Endothelial cell of umbilical vein (primary cell): ENCODE data around the gene DARS1. TPM values are rescaled to one million over a fixed set of nuclear protein-coding genes. Genes with fewer than 3 reads are reported as not detected.

Experiments used
- BruUV-seq: library from RNA; stranded (reverse); fragments of 400-500 nt; replicated peaks from 2 replicates; lab custom pipeline; 2021; lab: Mats Ljungman, UMichigan
- CTCF ChIA-PET: fragments of 300-600, 350-600 bp; sonication (Branson Sonifier 250); formaldehyde crosslinking; loops from one replicate; lab custom pipeline; 2021; ENCODE audit warnings: antibody characterized with exemption, inconsistent platforms; lab: Charles Lee
- POLR2A ChIA-PET: fragments of 300-600, 350-600 bp; sonication (Branson Sonifier 250); formaldehyde crosslinking; loops from one replicate; lab custom pipeline; 2021; ENCODE audit warnings: antibody characterized with exemption, inconsistent platforms; lab: Charles Lee
- DNase-seq: peaks from one replicate; pipeline ENCODE4 v3.0.0-alpha.2; 2011; ENCODE audit warnings: low read depth, low spot score
- FAIRE-seq: peaks from 2 replicates; lab custom pipeline; 2011; peaks lifted over from hg19 to GRCh38; lab: Jason Lieb, UNC
- H2AFZ ChIP-seq: 2 replicates; pipeline ENCODE4 v1.6.0; 2012; ENCODE audit warnings: low read depth, low read length, control low read depth, inconsistent platforms
- H3K27ac ChIP-seq: 2 replicates; pipeline ENCODE4 v1.5.1; 2011; ENCODE audit warnings: low read depth, mild to moderate bottlenecking, control low read depth, low read length, moderate library complexity; ENCODE audit not compliant: insufficient read depth
- H3K27me3 ChIP-seq, 2 experiments: 2 replicates each; pipeline versions ENCODE4 v1.6.0 to v1.6.1; 2011; ENCODE audit warnings: low read length in 2 of 2, mixed read lengths in 1 of 2; ENCODE audit not compliant: control insufficient read depth in 2 of 2, insufficient read depth in 2 of 2
- H3K36me3 ChIP-seq, 2 experiments: 2 replicates in 1 of 2; 3 replicates in 1 of 2; pipeline ENCODE4 v1.5.1; 2011; ENCODE audit warnings: low read length in 2 of 2, mild to moderate bottlenecking in 1 of 2, moderate library complexity in 1 of 2; ENCODE audit not compliant: control insufficient read depth in 2 of 2, insufficient read depth in 2 of 2; ENCODE audit errors: extremely low read depth in 1 of 2
- H3K4me1 ChIP-seq: 3 replicates; pipeline ENCODE4 v1.5.1; 2011; ENCODE audit warnings: mild to moderate bottlenecking, low read length; ENCODE audit not compliant: control insufficient read depth, insufficient read depth; ENCODE audit errors: extremely low read depth
- H3K4me2 ChIP-seq: 2 replicates; pipeline ENCODE4 v1.6.1; 2011; ENCODE audit warnings: low read length, control low read depth, mixed read lengths; ENCODE audit not compliant: insufficient read depth
- H3K4me3 ChIP-seq, 3 experiments: fragments of 200-600 bp in 1 of 3; sonication (generic), shearing (Covaris generic) in 1 of 3; replicated peaks in 1 of 3; 2 replicates each; pipeline ENCODE4 v1.5.1; 2011 to 2016; ENCODE audit warnings: control low read depth in 3 of 3, low read length in 3 of 3, mild to moderate bottlenecking in 2 of 3, inconsistent platforms in 1 of 3, low read depth in 1 of 3, moderate library complexity in 1 of 3; ENCODE audit not compliant: insufficient read depth in 1 of 3
- H3K79me2 ChIP-seq: 2 replicates; pipeline ENCODE4 v1.6.0; 2012; ENCODE audit warnings: low read length, inconsistent platforms; ENCODE audit not compliant: control insufficient read depth, insufficient read depth
- H3K9ac ChIP-seq: replicated peaks from 2 replicates; pipeline ENCODE3; 2011; ENCODE audit warnings: low read length, control low read depth; ENCODE audit not compliant: insufficient read depth; ENCODE audit errors: extremely low read depth
- H3K9me1 ChIP-seq: replicated peaks from 3 replicates; pipeline ENCODE4 v1.6.0; 2011; ENCODE audit warnings: mild to moderate bottlenecking, low read length; ENCODE audit not compliant: control insufficient read depth, insufficient read depth; ENCODE audit errors: extremely low read depth
- H3K9me3 ChIP-seq: replicated peaks from 2 replicates; pipeline ENCODE4 v1.5.1; 2012; ENCODE audit warnings: low read length, inconsistent platforms; ENCODE audit not compliant: control insufficient read depth, insufficient read depth
- H4K20me1 ChIP-seq: replicated peaks from 2 replicates; pipeline ENCODE3; 2011; ENCODE audit warnings: mild to moderate bottlenecking, low read length; ENCODE audit not compliant: control insufficient read depth, insufficient read depth; ENCODE audit errors: extremely low read depth
- EZH2 ChIP-seq: IDR thresholded peaks from 2 replicates; pipeline ENCODE4 v1.6.1; 2012; ENCODE audit warnings: borderline replicate concordance, low read depth, mild to moderate bottlenecking, moderate library complexity, low read length, inconsistent platforms; ENCODE audit not compliant: severe bottlenecking
- FOS ChIP-seq: IDR thresholded peaks from 2 replicates; pipeline ENCODE4 v1.6.1; 2011; ENCODE audit warnings: mild to moderate bottlenecking, low read length, moderate library complexity, borderline replicate concordance; ENCODE audit not compliant: insufficient read depth
- GATA2 ChIP-seq: IDR thresholded peaks from 2 replicates; pipeline ENCODE4 v1.7.0; 2011; ENCODE audit warnings: low read depth, mild to moderate bottlenecking, moderate library complexity, mixed read lengths, low read length; ENCODE audit not compliant: insufficient read length, insufficient read depth
- JUN ChIP-seq: IDR thresholded peaks from 2 replicates; pipeline ENCODE4 v1.6.1; 2011; ENCODE audit warnings: borderline replicate concordance, low read depth; ENCODE audit not compliant: insufficient read length, insufficient read depth
- MYC ChIP-seq: IDR thresholded peaks from one replicate; pipeline ENCODE4 v1.6.1; 2011; ENCODE audit warnings: mild to moderate bottlenecking, low read depth, low read length
- POLR2A ChIP-seq: IDR thresholded peaks from 2 replicates; pipeline ENCODE4 v1.6.1; 2012; ENCODE audit warnings: low read depth, mild to moderate bottlenecking, control low read depth, low read length
- POLR2AphosphoS5 ChIP-seq: IDR thresholded peaks from 2 replicates; pipeline ENCODE4 v1.6.1; 2012; ENCODE audit warnings: low read depth, mild to moderate bottlenecking, control low read depth, low read length, moderate library complexity; ENCODE audit not compliant: insufficient read depth
- dilution Hi-C: fragments of 300-500 bp; cut with MboI; formaldehyde crosslinking; loops from one replicate; pipeline ENCODE4 v1.15.0; 2019; ENCODE audit warnings: low sequenced_read_pairs; ENCODE audit not compliant: extremely low pct_ligation_motif_present
- intact Hi-C: fragments of 100-400 bp; cut with micrococcal nuclease; formaldehyde crosslinking; loops from one replicate; pipeline ENCODE4 v1.10.0; 2022
- polyA plus RNA-seq, 4 experiments: library from polyadenylated mRNA; depleted of rRNA in 3 of 4; stranded (reverse) in 3 of 4; unstranded in 1 of 4; fragments of >200 nt; gene quantifications; 2 replicates each; pipeline versions ENCODE4 v1.2.1 to v1.2.3, GENCODE V29; 2011 to 2012; ENCODE audit warnings: missing spikeins in 1 of 4
- total RNA-seq: library from RNA; stranded (reverse); gene quantifications from 2 replicates; pipeline ENCODE4 v1.2.3, GENCODE V29; 2021
- TF ChIP-seq, protein P1 (sequence below), 2 donors: IDR thresholded peaks; 1 replicate in 1 of 2; 2 replicates in 1 of 2; pipeline ENCODE4 v1.5.1; 2011; ENCODE audit warnings: low read length in 2 of 2, mild to moderate bottlenecking in 2 of 2, moderate library complexity in 2 of 2, control low read depth in 1 of 2, inconsistent platforms in 1 of 2, low read depth in 1 of 2; ENCODE audit not compliant: insufficient read depth in 1 of 2; ENCODE audit errors: extremely low read depth in 1 of 2
- TF ChIP-seq, protein P2 (sequence below): IDR thresholded peaks from 2 replicates; pipeline ENCODE4 v1.6.1; 2011; ENCODE audit not compliant: insufficient read depth, insufficient read length

Gene DARS1
- total and polyA plus RNA-seq, 2 donors (not counting 3 experiments of a cell fraction or from before 2014, with no cell fraction given) = 20.9 to 41.5 TPM

DNA sequence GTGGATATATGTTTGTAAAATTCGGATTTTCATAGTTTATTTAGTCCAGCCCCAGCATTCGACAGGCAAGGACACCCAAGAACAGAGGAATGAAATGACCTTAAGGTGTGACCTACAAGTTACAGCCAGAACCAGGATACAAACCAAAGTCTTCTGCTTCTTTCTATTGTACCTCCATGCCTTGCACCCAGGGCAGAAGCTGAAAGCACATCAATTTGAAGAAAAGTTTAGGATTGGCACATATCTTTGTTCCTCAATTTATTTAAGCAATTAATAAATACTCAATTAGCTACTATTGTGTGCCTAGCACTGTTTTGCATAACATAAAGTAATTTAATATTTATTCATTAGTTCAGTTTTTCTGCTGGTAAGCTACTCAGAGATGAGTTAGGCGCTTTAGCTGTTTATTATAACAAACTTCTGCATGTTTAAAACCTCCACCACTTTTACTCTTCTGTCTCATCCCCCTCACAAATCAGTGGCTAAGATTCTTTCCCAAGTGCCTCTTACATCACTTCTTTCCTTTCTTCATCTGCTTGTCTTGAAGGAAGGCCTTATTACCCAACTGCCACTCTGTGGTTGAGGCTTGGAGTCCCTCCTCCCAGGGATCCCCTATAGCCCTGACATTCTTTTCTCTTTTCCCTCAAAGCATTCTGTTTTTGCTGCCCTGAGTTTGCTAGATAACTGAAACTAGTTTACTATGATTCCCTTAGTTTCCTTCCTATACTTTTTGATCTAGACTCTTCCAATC, 37.1 kb upstream of the DARS1 start:
- POLR2A ChIA-PET = no interaction called here
- BruUV-seq = no TSS peak
- Histone ChIP-seq H2AFZ (no peak overlapping the region), H3K36me3 (no peaks in the 10 kb centered on the region), H3K9me1 (no peaks in the 10 kb centered on the region), H3K4me3 (no peak overlapping the region), H3K79me2 (no peaks in the 10 kb centered on the region), H3K27me3 (peaks cover 3 to 9% of the 10 kb centered on the region in 2 experiments), H3K4me1 (peaks cover 3% of the 10 kb centered on the region), H3K9me3 (no peaks in the 10 kb centered on the region), H3K27ac (no peak overlapping the region), H4K20me1 (no peaks in the 10 kb centered on the region), H3K9ac (no peak overlapping the region), H3K4me2 (no peak overlapping the region)
- TF ChIP-seq MYC (no peak), GATA2 (no peak), POLR2AphosphoS5 (no peak), FOS (no peak), EZH2 (no peak), JUN (no peak), POLR2A (no peak)
- DNase-seq = no peak
- FAIRE-seq = no peak
- CTCF ChIA-PET = interaction anchor here (0.5 to 0.9 kb wide), 2 partner anchors 31 to 109 kb away, joined by 3 read pairs; no protein-coding TSS in a partner anchor
- intact Hi-C loops (no loop called here), dilution Hi-C loops (no loop called here)

DNA sequence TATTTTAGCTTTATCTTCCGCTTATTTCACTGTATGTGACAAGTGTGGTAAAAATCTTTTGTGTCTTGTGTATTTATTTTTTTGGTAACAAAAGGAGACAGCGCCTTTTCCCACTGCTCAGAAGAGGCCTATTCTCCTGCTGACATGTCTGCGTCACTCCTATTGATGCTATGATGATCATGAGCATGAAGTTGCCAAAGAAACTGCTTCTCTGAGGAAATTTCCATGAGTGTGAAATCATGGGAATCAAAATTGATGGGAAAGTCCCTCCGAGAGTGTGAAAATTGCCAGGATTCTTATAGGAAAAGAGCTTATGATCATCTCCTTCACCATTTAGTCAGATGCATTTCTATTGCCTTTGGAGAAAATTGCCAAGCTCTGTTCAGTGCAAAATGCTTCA, 36.5 kb upstream of the DARS1 start:
- no peak for FAIRE-seq
- H4K20me1 ChIP-seq = no peaks in the 10 kb centered on the region
- DNase-seq = no peak
- no peak overlapping the region for H3K4me2 ChIP-seq
- CTCF ChIA-PET = interaction anchor here (1.3 kb wide), 1 partner anchor 9 kb away, joined by 4 read pairs; no protein-coding TSS in a partner anchor
- H3K4me3 ChIP-seq = no peak overlapping the region
- no peak overlapping the region for H2AFZ ChIP-seq
- H3K9me1 ChIP-seq = no peaks in the 10 kb centered on the region
- no peaks in the 10 kb centered on the region for H3K36me3 ChIP-seq
- no peak overlapping the region for H3K9ac ChIP-seq
- no peak for TF ChIP-seq POLR2AphosphoS5
- no peak for TF ChIP-seq POLR2A
- no peak for TF ChIP-seq EZH2
- TF ChIP-seq MYC = no peak
- TF ChIP-seq, protein P1, sequence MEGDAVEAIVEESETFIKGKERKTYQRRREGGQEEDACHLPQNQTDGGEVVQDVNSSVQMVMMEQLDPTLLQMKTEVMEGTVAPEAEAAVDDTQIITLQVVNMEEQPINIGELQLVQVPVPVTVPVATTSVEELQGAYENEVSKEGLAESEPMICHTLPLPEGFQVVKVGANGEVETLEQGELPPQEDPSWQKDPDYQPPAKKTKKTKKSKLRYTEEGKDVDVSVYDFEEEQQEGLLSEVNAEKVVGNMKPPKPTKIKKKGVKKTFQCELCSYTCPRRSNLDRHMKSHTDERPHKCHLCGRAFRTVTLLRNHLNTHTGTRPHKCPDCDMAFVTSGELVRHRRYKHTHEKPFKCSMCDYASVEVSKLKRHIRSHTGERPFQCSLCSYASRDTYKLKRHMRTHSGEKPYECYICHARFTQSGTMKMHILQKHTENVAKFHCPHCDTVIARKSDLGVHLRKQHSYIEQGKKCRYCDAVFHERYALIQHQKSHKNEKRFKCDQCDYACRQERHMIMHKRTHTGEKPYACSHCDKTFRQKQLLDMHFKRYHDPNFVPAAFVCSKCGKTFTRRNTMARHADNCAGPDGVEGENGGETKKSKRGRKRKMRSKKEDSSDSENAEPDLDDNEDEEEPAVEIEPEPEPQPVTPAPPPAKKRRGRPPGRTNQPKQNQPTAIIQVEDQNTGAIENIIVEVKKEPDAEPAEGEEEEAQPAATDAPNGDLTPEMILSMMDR (IDR thresholded peaks at IDR 0.05; ENCODE audit: extremely low read depth in 1 of 2, insufficient read depth in 1 of 2, low read depth in 1 of 2, low read length in 2 of 2) = no peak
- no peak for TF ChIP-seq JUN
- TF ChIP-seq, protein P2, sequence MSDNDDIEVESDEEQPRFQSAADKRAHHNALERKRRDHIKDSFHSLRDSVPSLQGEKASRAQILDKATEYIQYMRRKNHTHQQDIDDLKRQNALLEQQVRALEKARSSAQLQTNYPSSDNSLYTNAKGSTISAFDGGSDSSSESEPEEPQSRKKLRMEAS = no peak
- no peak for TF ChIP-seq FOS
- H3K27me3 ChIP-seq = peaks cover 3 to 9% of the 10 kb centered on the region in 2 experiments
- dilution Hi-C loops = no loop called here
- H3K9me3 ChIP-seq = no peaks in the 10 kb centered on the region
- H3K4me1 ChIP-seq = peaks cover 3% of the 10 kb centered on the region
- no peak overlapping the region for H3K27ac ChIP-seq
- intact Hi-C loops = no loop called here
- BruUV-seq = no TSS peak
- H3K79me2 ChIP-seq = no peaks in the 10 kb centered on the region
- POLR2A ChIA-PET = no interaction called here
